HT1080 (cell line): ENCODE results near the gene MRPL11. TPM values are rescaled to one million over a fixed set of nuclear protein-coding genes. Genes with fewer than 3 reads are reported as not detected.

ENCODE experiments used
- DNase-seq: peaks from one replicate; pipeline ENCODE4 v3.0.0-alpha.2; 2015; ENCODE audit warnings: low read depth
- small RNA-seq: library from RNA; depleted of rRNA; stranded (forward); fragments of <200 nt; gene quantifications from one replicate; pipeline ENCODE3, GENCODE V24; 2014
- total RNA-seq: library from RNA; depleted of rRNA; stranded (reverse); fragments of >200 nt; shearing (Covaris generic); gene quantifications from 2 replicates; pipeline ENCODE4 v1.2.3, GENCODE V29; 2014; rRNA removed

Gene MRPL11
- total RNA-seq, 1 experiment from 2014 or later, result 120 TPM

DNA sequence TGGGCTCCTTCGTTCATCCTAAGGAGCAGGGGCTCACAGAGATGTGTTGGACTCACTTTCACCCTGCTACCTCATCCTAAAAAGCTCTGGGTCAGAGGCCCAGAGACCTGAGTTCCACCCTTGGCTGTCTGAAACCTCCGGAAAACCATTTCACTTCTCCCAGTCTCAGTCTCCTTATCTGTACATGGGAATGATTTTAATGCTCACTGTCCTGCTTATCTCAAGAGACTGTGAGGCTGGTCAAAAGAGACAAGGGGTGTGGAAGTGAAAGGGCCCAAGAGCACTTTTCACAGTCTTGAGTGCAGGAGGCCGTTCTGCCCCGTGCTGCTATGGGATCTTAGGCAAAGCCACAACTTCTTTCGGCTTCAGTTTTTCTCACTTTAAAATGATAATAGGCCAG, 31.0 kb downstream of the MRPL11 start:
- no peak for DNase-seq

DNA sequence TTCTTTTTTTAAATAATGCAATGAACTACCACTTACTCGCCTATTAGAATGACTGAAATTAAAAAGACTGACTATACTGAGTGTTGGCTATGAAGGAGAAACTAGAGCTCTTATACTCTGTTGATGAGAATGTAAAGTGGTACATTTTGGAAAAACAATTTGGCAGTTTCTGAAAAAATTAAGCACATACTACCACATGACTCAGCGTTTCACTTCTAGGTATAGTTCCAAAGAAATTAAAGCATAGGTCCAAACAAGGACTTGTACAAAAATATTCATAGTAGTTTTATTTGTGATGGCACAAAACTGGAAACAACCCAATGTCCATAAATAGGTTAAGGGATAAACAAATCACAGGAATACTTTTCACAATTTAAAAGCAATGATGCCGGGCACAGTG, 44.7 kb downstream of the MRPL11 start:
- DNase-seq, result no peak

DNA sequence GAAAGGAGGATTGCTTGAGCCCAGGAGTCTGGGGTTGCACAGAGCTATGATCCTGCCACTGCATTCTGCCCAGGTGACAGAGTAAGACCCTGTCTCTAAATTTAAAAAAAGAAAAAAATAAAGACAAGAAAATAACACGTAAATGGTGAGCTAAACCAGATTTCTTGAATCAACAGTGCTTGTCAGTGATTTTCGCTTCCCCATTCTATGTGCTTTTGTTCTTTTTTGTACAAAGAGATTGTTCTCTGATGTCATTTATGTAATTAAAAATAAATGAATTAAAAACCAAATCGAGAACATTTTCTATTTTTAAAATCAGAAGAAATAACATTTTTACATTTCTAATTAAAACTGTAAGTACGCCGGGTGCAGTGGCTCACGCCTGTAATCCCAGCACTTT, 47.3 kb downstream of the MRPL11 start:
- DNase-seq, result no peak

- peak; percentile 44 for DNase-seq
These were observed 49.8 kb downstream of the MRPL11 start for GRCh38 chr11:66388780-66389386.

GRCh38 chr11:66386171-66387069, 52.2 kb downstream of the MRPL11 start:
- peak; percentile 73 for DNase-seq

Small RNA genes within 50 kb of the gene (small RNA-seq; reads per million reads assigned to genes)
- not detected for gene RF00416
- 0.16 reads per million for gene RNU1-84P

Other genes starting within 250 kb of the MRPL11 start
- gene KLC2, start 181.1 kb downstream of the MRPL11 start, total RNA-seq, result 13.2 and 14.2 TPM in 2 replicates
- 210 and 249 TPM in 2 replicates for gene RAB1B, start 170.2 kb downstream of the MRPL11 start, total RNA-seq
- gene CNIH2, start 160.7 kb downstream of the MRPL11 start, total RNA-seq, result 1.5 and 2.6 TPM in 2 replicates
- gene YIF1A, start 149.7 kb downstream of the MRPL11 start, total RNA-seq, result 114 and 127 TPM in 2 replicates
- not detected in 2 replicates for gene TMEM151A, start 147.0 kb downstream of the MRPL11 start, total RNA-seq
- not detected in 2 replicates for gene CD248, start 121.8 kb downstream of the MRPL11 start, total RNA-seq
- 44.2 and 47.5 TPM in 2 replicates for gene RIN1, start 102.4 kb downstream of the MRPL11 start, total RNA-seq
- 69.9 and 78.7 TPM in 2 replicates for gene BRMS1, start 93.7 kb downstream of the MRPL11 start, total RNA-seq
- 27.0 and 34.4 TPM in 2 replicates for gene B4GAT1, start 91.2 kb downstream of the MRPL11 start, total RNA-seq
- 0.37 and 0.68 TPM in 2 replicates for gene SLC29A2, start 67.1 kb downstream of the MRPL11 start, total RNA-seq
- not detected in 2 replicates for gene NPAS4, start 17.8 kb downstream of the MRPL11 start, total RNA-seq
- gene PELI3, start 28.1 kb upstream of the MRPL11 start, total RNA-seq, result 9.7 and 9.8 TPM in 2 replicates
- 65.2 and 83.9 TPM in 2 replicates for gene DPP3, start 41.6 kb upstream of the MRPL11 start, total RNA-seq
- 2.0 and 10.4 TPM in 2 replicates for gene BBS1, start 71.8 kb upstream of the MRPL11 start, total RNA-seq
- gene ZDHHC24, start 107.2 kb upstream of the MRPL11 start, total RNA-seq, result 18.3 and 21.5 TPM in 2 replicates
- gene ACTN3, start 108.1 kb upstream of the MRPL11 start, total RNA-seq, result not detected in 2 replicates
- 7.2 and 8.2 TPM in 2 replicates for gene CTSF, start 129.8 kb upstream of the MRPL11 start, total RNA-seq
- gene CCDC87, start 154.2 kb upstream of the MRPL11 start, total RNA-seq, result 0.03 TPM in 1 of 2 replicates, not detected in the other
- gene CCS, start 154.3 kb upstream of the MRPL11 start, total RNA-seq, result 12.6 and 13.2 TPM in 2 replicates
- 59.0 and 75.5 TPM in 2 replicates for gene RBM14, start 177.8 kb upstream of the MRPL11 start, total RNA-seq
- 93.9 and 99.1 TPM in 2 replicates for gene RBM4, start 199.9 kb upstream of the MRPL11 start, total RNA-seq
- 13.9 and 16.0 TPM in 2 replicates for gene RBM4B, start 239.0 kb upstream of the MRPL11 start, total RNA-seq